NCI-H146 (cell line): ENCODE measurements around the gene CFAP210.
"Not testable (repeated sequence)": the region's sequence is repeated elsewhere in the genome, so short reads cannot be mapped to it uniquely, and the experiment has no call there.

Source experiments
- DNase-seq: peaks from one replicate; lab custom pipeline; 2025; lab: John Stamatoyannopoulos, UW

Gene CFAP210

DNA sequence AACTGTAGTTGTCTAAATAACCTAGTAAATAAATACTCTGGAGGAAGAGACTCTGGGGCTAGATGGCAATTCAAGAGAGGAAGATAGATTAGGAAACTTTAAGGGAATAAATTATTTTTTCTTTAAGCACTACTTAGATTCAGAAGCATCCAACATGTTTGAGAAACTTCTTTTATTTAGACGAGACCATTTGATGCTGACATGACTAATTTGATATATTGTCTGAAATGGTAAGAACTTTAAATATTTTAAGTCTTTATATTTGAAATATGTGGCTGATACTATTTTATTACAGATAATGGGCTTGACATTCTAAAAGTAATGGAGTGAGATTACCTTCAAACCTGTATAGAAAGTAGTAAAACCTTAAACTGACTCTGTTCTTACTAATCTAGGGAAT, 73.7 kb downstream of the CFAP210 start:
- no peak for DNase-seq

DNA sequence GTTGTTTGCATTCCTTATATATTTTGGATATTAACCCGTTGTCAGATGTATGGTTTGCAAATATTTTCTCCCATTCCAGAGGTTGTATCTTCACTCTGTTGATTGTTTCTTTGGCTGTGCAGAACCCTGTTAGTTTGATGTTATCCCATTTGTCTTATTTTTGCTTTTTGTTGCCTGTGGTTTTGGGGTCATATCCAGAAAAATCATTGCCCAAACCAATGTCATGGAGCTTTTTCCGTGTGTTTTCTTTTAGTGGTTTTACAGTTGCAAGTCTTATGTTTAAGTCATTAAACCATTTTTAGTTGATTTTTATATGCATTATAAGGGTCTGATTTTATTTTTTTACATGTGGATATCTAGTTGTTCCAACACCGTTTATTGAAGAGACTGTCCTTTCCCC, 74.3 kb downstream of the CFAP210 start:
- DNase-seq: no peak

DNA sequence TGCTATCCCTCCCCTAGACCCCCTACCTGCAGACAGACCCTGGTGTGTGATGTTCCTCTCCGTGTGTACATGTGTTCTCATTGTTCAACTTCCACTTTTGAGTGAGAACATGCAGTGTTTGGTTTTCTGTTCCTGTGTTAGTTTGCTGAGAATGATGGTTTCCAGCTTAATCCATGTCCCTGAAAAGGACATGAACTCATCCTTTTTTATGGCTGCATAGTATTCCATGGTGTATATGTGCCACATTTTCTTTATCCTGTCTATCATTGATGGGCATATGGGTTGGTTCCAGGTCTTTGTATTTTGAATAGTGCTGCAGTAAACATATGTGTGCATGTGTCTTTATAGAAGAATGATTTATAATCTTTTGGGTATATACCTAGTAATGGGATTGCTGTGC, 78.2 kb downstream of the CFAP210 start:
- not testable (repeated sequence) for DNase-seq

DNA sequence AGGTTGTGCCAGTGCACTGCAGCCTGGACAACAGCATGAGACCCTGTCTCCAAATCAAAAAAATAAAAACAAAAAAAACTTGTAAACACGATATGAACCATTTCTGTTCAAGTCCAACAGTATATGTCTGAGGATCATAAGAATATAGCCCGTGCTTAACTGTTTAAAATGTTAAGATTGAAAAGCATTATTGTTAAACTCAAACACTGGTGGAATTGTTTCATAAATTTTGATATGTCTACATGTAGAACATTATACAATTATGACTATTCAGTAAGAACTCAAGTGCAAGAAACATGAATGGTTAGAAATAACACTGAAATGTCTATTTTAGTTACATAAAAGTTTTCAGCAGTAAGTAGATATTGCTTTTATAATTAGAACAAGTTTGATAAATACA, 80.3 kb downstream of the CFAP210 start:
- DNase-seq: no peak

DNA sequence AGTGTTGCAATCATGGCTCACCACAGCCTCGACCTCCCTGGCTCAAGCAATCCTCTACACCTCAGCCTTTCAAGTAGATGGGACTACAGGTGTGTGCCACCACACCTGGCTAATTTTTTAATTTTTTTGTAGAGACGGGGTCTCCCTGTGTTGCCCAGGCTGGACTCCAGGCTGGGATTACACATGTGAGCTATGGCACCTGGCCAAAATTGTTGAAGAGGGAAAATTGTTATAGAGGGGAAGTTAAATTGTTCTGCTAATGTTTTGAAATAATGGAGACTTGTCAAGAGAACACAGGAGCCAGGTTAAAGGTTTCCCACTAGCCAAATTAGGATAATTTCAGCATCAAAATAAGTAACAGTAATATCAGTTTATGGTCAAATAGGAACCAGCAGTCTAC, 84.9 kb downstream of the CFAP210 start:
- DNase-seq: no peak

DNA sequence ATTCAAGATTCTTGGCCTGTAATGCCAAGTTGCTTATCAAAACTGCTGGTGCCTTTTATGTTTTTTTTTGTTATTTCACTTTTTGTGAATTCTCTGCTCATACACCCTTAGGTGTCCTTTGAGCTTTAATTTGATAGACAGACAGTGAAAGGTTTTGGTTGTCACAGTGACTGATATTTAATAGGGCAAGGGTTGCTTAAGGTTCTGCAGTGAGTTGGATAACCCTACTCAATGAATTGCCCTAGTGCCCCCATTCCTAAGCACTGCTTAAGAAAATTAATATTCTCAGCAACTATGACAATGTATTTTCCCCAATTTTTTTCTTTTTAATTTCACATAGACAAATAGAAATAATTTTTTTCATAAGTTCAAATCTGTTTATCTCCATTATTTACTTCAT, 94.6 kb downstream of the CFAP210 start:
- DNase-seq: no peak

DNA sequence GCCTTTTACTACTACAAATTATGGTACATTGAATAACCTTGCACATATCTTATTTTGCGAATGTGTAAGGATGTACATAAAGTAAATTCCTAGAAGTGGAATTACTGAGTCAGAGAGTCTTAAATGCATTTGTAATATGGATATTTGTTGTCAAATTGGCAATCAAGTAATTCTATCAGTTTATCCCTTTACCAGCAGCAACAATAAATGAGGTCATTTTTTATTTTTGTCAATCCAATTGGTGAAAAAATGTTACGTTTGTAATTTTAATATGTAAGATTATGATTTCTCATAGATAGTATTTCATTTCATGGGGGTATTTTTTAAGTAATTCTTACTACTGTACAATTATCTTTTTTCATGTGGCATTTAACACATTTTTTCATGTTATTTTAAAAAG, 95.2 kb downstream of the CFAP210 start:
- DNase-seq: no peak

DNA sequence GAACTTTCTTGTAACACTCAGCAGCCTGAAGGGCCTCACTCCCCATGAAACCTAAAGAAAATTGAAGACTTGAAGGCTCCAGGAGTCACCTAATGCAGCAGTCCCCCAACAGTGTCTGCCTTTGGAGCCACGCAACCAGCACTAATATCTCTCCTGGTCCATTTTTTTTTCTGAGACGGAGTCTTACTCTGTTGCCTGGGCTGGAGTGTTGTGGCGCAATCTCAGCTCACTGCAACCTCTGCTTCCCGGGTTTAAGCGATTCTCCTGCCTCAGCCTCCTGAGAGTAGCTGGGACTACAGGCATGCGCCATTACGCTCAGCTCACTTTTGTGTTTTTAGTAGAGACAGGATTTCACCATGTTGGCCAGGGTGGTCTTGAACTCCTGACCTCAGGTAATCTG, 97.7 kb downstream of the CFAP210 start:
- DNase-seq: not testable (repeated sequence)
